HCT116 (cell line): ENCODE results near the gene CRIM1. TPM values are rescaled to one million over a fixed set of nuclear protein-coding genes. Genes with fewer than 3 reads are reported as not detected.
A peak's percentile ranks its signal among the peaks of the same experiment; 100 is the strongest.

Experiments used
- ATAC-seq: fragments of 200-7000 bp; cut with Tn5 transposase; 2 replicates; pipeline ENCODE4 v1.9.1; 2020; ENCODE audit warnings: mild to moderate bottlenecking, moderate library complexity
- BruUV-seq: library from RNA; stranded (reverse); fragments of 400-500 nt; replicated peaks from 2 replicates; lab custom pipeline; 2021; lab: Mats Ljungman, UMichigan
- CTCF ChIA-PET: fragments of 300-600 bp; sonication (Branson Sonifier 250); formaldehyde crosslinking; loops from one replicate; lab custom pipeline; 2021; ENCODE audit warnings: antibody characterized with exemption; lab: Charles Lee
- POLR2A ChIA-PET: fragments of 300-600, 350-600 bp; sonication (Branson Sonifier 250); formaldehyde crosslinking; loops from one replicate; lab custom pipeline; 2021; ENCODE audit warnings: antibody characterized with exemption; lab: Charles Lee
- RAD21 ChIA-PET, 2 experiments: fragments of 300-600 bp; sonication (Branson Sonifier 250); formaldehyde crosslinking; loops; one replicate each; lab custom pipeline; 2023; ENCODE audit warnings: low total read pairs in 2 of 2; ENCODE audit not compliant: uncharacterized antibody in 2 of 2, unreplicated experiment in 2 of 2, low non-redundant PET in 1 of 2; lab: Charles Lee
- DNase-seq: peaks from one replicate; pipeline ENCODE4 v3.0.0-alpha.2; 2010; ENCODE audit warnings: low read depth, low spot score
- H2AFZ ChIP-seq: fragments of 200-600 bp; shearing (Covaris generic), sonication (generic); 2 replicates; pipeline ENCODE4 v1.6.1; 2017; ENCODE audit warnings: low read depth, mixed run types, mixed read lengths, antibody characterized with exemption, low read length; ENCODE audit not compliant: poor library complexity, severe bottlenecking
- H3K27ac ChIP-seq: 2 replicates; pipeline ENCODE4 v1.5.1; 2012; ENCODE audit warnings: low read depth, low read length
- H3K27me3 ChIP-seq: fragments of 200-600 bp; sonication (generic); 2 replicates; pipeline ENCODE4 v1.6.1; 2016; ENCODE audit warnings: mixed run types, low read length, mixed read lengths; ENCODE audit not compliant: insufficient read depth
- H3K36me3 ChIP-seq, 2 experiments: fragments of 200-500 bp in 1 of 2; fragments of 200-600 bp in 1 of 2; sonication (Bioruptor generic) in 1 of 2; sonication (generic) in 1 of 2; 2 replicates each; pipeline versions ENCODE4 v1.5.1 to v1.6.1; 2014 to 2016; ENCODE audit warnings: low read length in 2 of 2, inconsistent platforms in 1 of 2, mixed read lengths in 1 of 2, mixed run types in 1 of 2; ENCODE audit not compliant: insufficient read depth in 2 of 2, control insufficient read depth in 1 of 2
- H3K4me1 ChIP-seq, 2 experiments: fragments of 200-600 bp in 1 of 2; sonication (generic) in 1 of 2; 2 replicates each; pipeline versions ENCODE4 v1.5.1 to v1.6.1; 2012 to 2017; ENCODE audit warnings: low read length in 2 of 2, inconsistent platforms in 1 of 2, mild to moderate bottlenecking in 1 of 2, mixed read lengths in 1 of 2, mixed run types in 1 of 2, moderate library complexity in 1 of 2; ENCODE audit not compliant: insufficient read depth in 2 of 2, control insufficient read depth in 1 of 2
- H3K4me2 ChIP-seq: fragments of 200-600 bp; sonication (generic); 2 replicates; pipeline ENCODE4 v1.6.1; 2017; ENCODE audit warnings: mixed run types, low read length, mixed read lengths
- H3K4me3 ChIP-seq, 2 experiments: fragments of 200-600 bp in 1 of 2; sonication (generic) in 1 of 2; replicated peaks in 1 of 2; 2 replicates each; pipeline ENCODE4 v1.5.1; 2011 to 2016; ENCODE audit warnings: low read length in 2 of 2, control low read depth in 1 of 2, low read depth in 1 of 2, mild to moderate bottlenecking in 1 of 2, mixed read lengths in 1 of 2, mixed run types in 1 of 2
- H3K79me2 ChIP-seq: fragments of 200-600 bp; sonication (generic); 2 replicates; pipeline ENCODE4 v1.6.1; 2017; ENCODE audit warnings: mild to moderate bottlenecking, mixed run types, low read length, moderate library complexity, mixed read lengths; ENCODE audit not compliant: insufficient read depth
- H3K9ac ChIP-seq: fragments of 200-600 bp; sonication (generic); 2 replicates; pipeline ENCODE4 v1.6.1; 2016; ENCODE audit warnings: low read length, mixed read lengths
- H3K9me2 ChIP-seq: fragments of 200-600 bp; sonication (generic), shearing (Covaris generic); 2 replicates; pipeline ENCODE4 v1.6.1; 2017; ENCODE audit warnings: mixed run types, mild to moderate bottlenecking, moderate library complexity; ENCODE audit not compliant: insufficient read depth
- H3K9me3 ChIP-seq, 2 experiments: fragments of 200-500 bp in 1 of 2; fragments of 200-600 bp in 1 of 2; sonication (Bioruptor generic) in 1 of 2; sonication (generic) in 1 of 2; 2 replicates each; pipeline ENCODE4 v1.6.1; 2014 to 2017; ENCODE audit warnings: low read length in 2 of 2, mixed read lengths in 2 of 2, inconsistent platforms in 1 of 2, low read depth in 1 of 2, mild to moderate bottlenecking in 1 of 2, mixed run types in 1 of 2, moderate library complexity in 1 of 2; ENCODE audit not compliant: control insufficient read depth in 1 of 2, insufficient read depth in 1 of 2
- H4K20me1 ChIP-seq: fragments of 200-600 bp; sonication (generic), shearing (Covaris generic); 2 replicates; pipeline ENCODE4 v1.6.1; 2017; ENCODE audit warnings: mixed run types, mild to moderate bottlenecking, moderate library complexity; ENCODE audit not compliant: insufficient read depth
- ATF3 ChIP-seq: IDR thresholded peaks from 2 replicates; pipeline ENCODE4 v1.6.1; 2012
- CBX3 ChIP-seq: IDR thresholded peaks from 2 replicates; pipeline ENCODE4 v1.6.1; 2012; ENCODE audit warnings: low read depth
- EZH2phosphoT487 ChIP-seq: fragments of 200-600 bp; IDR thresholded peaks from 2 replicates; pipeline ENCODE4 v1.6.1; 2018; ENCODE audit warnings: antibody characterized with exemption, borderline replicate concordance
- JUND ChIP-seq: IDR thresholded peaks from 2 replicates; pipeline ENCODE4 v1.6.1; 2012
- MAX ChIP-seq: IDR thresholded peaks from 2 replicates; pipeline ENCODE4 v1.6.1; 2012
- POLR2AphosphoS5 ChIP-seq: IDR thresholded peaks from 2 replicates; pipeline ENCODE4 v1.6.1; 2011; ENCODE audit warnings: mild to moderate bottlenecking, low read depth, low read length, moderate library complexity
- RAD21 ChIP-seq: IDR thresholded peaks from 2 replicates; pipeline ENCODE4 v1.6.1; 2012; ENCODE audit warnings: low read depth, mild to moderate bottlenecking
- REST ChIP-seq: IDR thresholded peaks from 2 replicates; pipeline ENCODE4 v1.6.1; 2012; ENCODE audit warnings: low read depth
- SIN3A ChIP-seq: IDR thresholded peaks from 2 replicates; pipeline ENCODE4 v1.6.1; 2012; ENCODE audit warnings: low read depth
- SP1 ChIP-seq: IDR thresholded peaks from 2 replicates; pipeline ENCODE4 v1.6.1; 2012; ENCODE audit warnings: low read depth
- SRF ChIP-seq: IDR thresholded peaks from 2 replicates; pipeline ENCODE4 v1.6.1; 2012; ENCODE audit warnings: low read depth
- TCF7L2 ChIP-seq: IDR thresholded peaks from 2 replicates; pipeline ENCODE4 v1.7.0; 2011; ENCODE audit warnings: borderline replicate concordance, inconsistent platforms; ENCODE audit not compliant: insufficient read depth, insufficient read length; ENCODE audit errors: extremely low read depth
- YY1 ChIP-seq: IDR thresholded peaks from 2 replicates; pipeline ENCODE4 v1.6.1; 2011; ENCODE audit warnings: low read length, low read depth, moderate library complexity, mild to moderate bottlenecking; ENCODE audit not compliant: insufficient replicate concordance; ENCODE audit errors: extremely low read depth
- ZFX ChIP-seq: fragments of 450-650 bp; IDR thresholded peaks from 2 replicates; pipeline ENCODE4 v1.6.1; 2017
- ZNF274 ChIP-seq: fragments of 200-500 bp; sonication (Bioruptor generic); IDR thresholded peaks from 2 replicates; pipeline ENCODE4 v1.6.1; 2014; ENCODE audit warnings: mild to moderate bottlenecking, low read depth, low read length, inconsistent platforms
- intact Hi-C: fragments of 100-400 bp; cut with micrococcal nuclease; formaldehyde crosslinking; loops from 2 replicates; pipeline ENCODE4 v1.10.0; 2022
- total RNA-seq: library from RNA; stranded (reverse); gene quantifications from one replicate; pipeline ENCODE4 v1.2.1, GENCODE V29; 2021; ENCODE audit not compliant: unreplicated experiment

CRIM1 gene
- total RNA-seq, 1 experiment from 2014 or later, result 27.2 TPM

DNA sequence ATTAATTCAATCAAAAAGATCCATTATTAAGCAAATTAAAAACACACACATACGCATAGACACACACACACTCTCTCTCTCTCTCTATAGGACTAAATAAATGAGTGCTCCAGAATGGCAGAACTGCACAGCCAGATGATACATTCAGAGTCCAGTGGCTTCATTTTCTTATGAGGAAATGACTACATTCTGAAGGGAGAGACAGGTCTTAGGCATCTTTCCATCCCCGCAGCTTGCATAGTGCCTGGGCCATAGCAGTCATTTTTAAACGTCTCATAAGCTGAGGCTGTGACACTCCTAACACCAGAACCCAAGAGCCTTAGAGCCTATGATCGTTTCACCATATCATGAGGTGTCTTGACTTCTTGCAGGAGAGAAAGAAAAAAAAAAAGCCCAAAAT, 211.3 kb downstream of the CRIM1 start:
- ChIA-PET POLR2A (no interaction called here), RAD21 (interaction anchor here in 1 of 2 experiments (0.7 kb wide), 1 partner anchor 271 kb away, joined by 3 read pairs; no protein-coding TSS in a partner anchor), CTCF (no interaction called here)
- H3K36me3 ChIP-seq, result no peaks in the 10 kb centered on the region; a peak in 1 of 4 replicates
- peaks cover 47 to 71% of the 10 kb centered on the region in 2 experiments for H3K4me1 ChIP-seq
- intact Hi-C loops, result loop anchor here (10.0 kb wide), 1 partner anchor 212 kb away; the partner anchor contains the start of gene CRIM1
- H3K9ac ChIP-seq, result no peak overlapping the region
- H3K9me2 ChIP-seq, result no peaks in the 10 kb centered on the region
- DNase-seq (no peak), ATAC-seq (no peak)
- peaks cover 35% of the 10 kb centered on the region for H3K79me2 ChIP-seq
- H3K9me3 ChIP-seq, result no peaks in the 10 kb centered on the region
- H3K27me3 ChIP-seq, result no peaks in the 10 kb centered on the region
- H2AFZ ChIP-seq, result no peak overlapping the region
- BruUV-seq, result no TSS peak
- no peak overlapping the region for H3K27ac ChIP-seq
- no peak overlapping the region for H3K4me2 ChIP-seq
- TF ChIP-seq JUND, result no peak
- TF ChIP-seq ZFX, result no peak
- TF ChIP-seq ATF3, result no peak
- no peak for TF ChIP-seq MAX
- TF ChIP-seq RAD21, result no peak
- TF ChIP-seq YY1, result no peak
- no peak for TF ChIP-seq SIN3A
- TF ChIP-seq SP1, result no peak
- H4K20me1 ChIP-seq, result no peaks in the 10 kb centered on the region
- no peak overlapping the region for H3K4me3 ChIP-seq

DNA sequence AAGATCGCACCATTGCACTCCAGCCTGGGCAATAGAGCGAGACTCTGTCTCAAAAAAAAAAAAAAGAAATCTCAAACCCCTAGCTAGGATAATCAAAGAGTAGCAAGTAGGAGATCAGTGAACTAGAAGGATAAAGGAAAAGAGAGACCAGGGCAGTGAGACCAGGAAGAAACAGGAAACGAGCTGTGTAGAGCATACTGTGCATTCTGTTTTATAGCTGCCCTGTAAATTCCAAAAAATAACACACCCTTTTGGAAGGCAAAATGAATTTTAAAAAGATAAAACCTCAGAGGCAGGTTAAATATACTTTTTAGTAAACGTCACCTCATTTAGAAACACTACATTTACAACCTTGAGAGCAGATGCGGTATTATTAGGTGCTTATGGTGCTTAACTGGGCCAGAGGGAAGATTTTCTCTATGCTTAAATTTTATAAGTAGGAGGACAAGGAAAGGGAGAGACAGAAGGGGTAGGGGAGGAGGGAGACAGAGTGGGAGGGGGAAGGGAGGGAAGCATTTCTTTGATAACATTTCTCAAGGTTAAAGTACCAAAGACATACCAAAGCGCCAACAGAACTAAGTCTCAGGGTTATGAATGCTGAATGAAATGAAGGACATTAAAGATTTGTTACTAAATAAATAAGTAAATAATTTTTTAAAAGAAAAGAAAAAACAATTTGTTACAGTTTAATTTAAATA, 212.3 kb downstream of the CRIM1 start:
- ChIA-PET CTCF (no interaction called here), RAD21 (interaction anchor here in 1 of 2 experiments (0.7 kb wide), 1 partner anchor 272 kb away, joined by 3 read pairs; no protein-coding TSS in a partner anchor), POLR2A (no interaction called here)
- H3K4me1 ChIP-seq, result peaks cover 37 to 62% of the 10 kb centered on the region in 2 experiments
- H2AFZ ChIP-seq, result no peak overlapping the region
- H3K4me2 ChIP-seq, result peak overlapping the region; percentile 68; the same call in 1 of the 2 replicates
- intact Hi-C loops, result loop anchor here (10.0 kb wide), 1 partner anchor 213 kb away; the partner anchor contains the start of gene CRIM1
- peak overlapping the region; percentile 56; the same call in 1 of the 2 replicates for H3K9ac ChIP-seq
- H3K79me2 ChIP-seq, result peaks cover 29% of the 10 kb centered on the region
- peak overlapping the region; percentile 52; the same call in 1 of the 2 replicates for H3K27ac ChIP-seq
- H3K9me3 ChIP-seq, result no peaks in the 10 kb centered on the region
- H3K27me3 ChIP-seq, result no peaks in the 10 kb centered on the region
- H3K36me3 ChIP-seq, result no peaks in the 10 kb centered on the region; a peak in 1 of 4 replicates
- DNase-seq (no peak), ATAC-seq (no peak)
- H3K9me2 ChIP-seq, result no peaks in the 10 kb centered on the region
- H4K20me1 ChIP-seq, result no peaks in the 10 kb centered on the region
- BruUV-seq, result no TSS peak
- H3K4me3 ChIP-seq, result no peak overlapping the region
- TF ChIP-seq ZNF274 (no peak), TCF7L2 (no peak), SIN3A (no peak), SRF (no peak), REST (no peak), ATF3 (no peak), SP1 (no peak), POLR2AphosphoS5 (no peak), ZFX (no peak), CBX3 (no peak), EZH2phosphoT487 (no peak)
